ENCODE measurements around the gene CDK6. TPM values are rescaled to one million over a fixed set of nuclear protein-coding genes. Genes with fewer than 3 reads are reported as not detected.

The CDK6 gene
- total RNA-seq, 2 donors from 2014 or later, result 28.5 to 36.6 TPM

DNA sequence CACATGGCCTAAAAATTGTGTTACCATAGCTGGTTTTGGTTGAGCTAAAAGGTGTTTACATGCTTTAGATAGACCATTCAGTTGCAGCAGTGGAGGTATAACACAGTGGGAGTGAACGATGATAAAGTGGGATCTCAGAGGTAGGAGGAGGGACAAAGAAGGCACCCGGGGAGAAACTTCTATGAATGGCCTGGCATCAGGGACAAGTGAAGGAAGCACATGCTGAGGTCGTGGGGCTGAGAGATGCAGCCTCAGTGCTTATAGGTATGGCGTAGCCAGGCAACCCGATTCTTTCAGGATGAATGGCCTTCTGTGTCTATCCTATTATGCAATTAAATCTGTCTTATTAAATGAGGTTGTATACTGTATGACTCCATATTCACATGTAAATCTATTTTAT, 3.9 kb upstream of the CDK6 start:
- Histone ChIP-seq H3K9ac (ENCODE audit: extremely low read depth, low read length, poor library complexity, severe bottlenecking) (no peak overlapping the region), H3K27me3 (ENCODE audit: control insufficient read depth, insufficient read depth, low read length, poor library complexity, severe bottlenecking) (no peaks in the 10 kb centered on the region), H3K4me3 (ENCODE audit: low read length) (no peak overlapping the region), H3K27ac (ENCODE audit: low read depth, low read length) (no peak overlapping the region), H3K4me1 (ENCODE audit: control insufficient read depth, insufficient read depth, low read length) (peaks cover 7% of the 10 kb centered on the region), H3K9me3 (ENCODE audit: control insufficient read depth, low read length) (no peaks in the 10 kb centered on the region), H3K36me3 (ENCODE audit: control insufficient read depth, insufficient read depth, low read length) (no peaks in the 10 kb centered on the region)
- peaks cover 3% of the 10 kb centered on the region for H3K9me3 Mint-ChIP-seq
- peaks cover 10% of the 10 kb centered on the region for H3K27me3 Mint-ChIP-seq (ENCODE audit: insufficient read depth)
- no peak overlapping the region for H3K4me3 Mint-ChIP-seq
- no peak for DNase-seq
- whole genome bisulfite sequencing, 2 experiments (ENCODE audit: insufficient coverage in 1 of 2, insufficient read length in 1 of 2), result 45 to 56% methylated on average over 5 of the region's 5 CpGs
- H3K27ac Mint-ChIP-seq, result no peak overlapping the region
- TF ChIP-seq, protein P1, sequence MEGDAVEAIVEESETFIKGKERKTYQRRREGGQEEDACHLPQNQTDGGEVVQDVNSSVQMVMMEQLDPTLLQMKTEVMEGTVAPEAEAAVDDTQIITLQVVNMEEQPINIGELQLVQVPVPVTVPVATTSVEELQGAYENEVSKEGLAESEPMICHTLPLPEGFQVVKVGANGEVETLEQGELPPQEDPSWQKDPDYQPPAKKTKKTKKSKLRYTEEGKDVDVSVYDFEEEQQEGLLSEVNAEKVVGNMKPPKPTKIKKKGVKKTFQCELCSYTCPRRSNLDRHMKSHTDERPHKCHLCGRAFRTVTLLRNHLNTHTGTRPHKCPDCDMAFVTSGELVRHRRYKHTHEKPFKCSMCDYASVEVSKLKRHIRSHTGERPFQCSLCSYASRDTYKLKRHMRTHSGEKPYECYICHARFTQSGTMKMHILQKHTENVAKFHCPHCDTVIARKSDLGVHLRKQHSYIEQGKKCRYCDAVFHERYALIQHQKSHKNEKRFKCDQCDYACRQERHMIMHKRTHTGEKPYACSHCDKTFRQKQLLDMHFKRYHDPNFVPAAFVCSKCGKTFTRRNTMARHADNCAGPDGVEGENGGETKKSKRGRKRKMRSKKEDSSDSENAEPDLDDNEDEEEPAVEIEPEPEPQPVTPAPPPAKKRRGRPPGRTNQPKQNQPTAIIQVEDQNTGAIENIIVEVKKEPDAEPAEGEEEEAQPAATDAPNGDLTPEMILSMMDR (conservative IDR thresholded peaks at IDR 0.05), result no peak
- no peaks in the 10 kb centered on the region for H3K36me3 Mint-ChIP-seq (ENCODE audit: low read depth)
- H3K4me1 Mint-ChIP-seq, result peaks cover 11% of the 10 kb centered on the region

DNA sequence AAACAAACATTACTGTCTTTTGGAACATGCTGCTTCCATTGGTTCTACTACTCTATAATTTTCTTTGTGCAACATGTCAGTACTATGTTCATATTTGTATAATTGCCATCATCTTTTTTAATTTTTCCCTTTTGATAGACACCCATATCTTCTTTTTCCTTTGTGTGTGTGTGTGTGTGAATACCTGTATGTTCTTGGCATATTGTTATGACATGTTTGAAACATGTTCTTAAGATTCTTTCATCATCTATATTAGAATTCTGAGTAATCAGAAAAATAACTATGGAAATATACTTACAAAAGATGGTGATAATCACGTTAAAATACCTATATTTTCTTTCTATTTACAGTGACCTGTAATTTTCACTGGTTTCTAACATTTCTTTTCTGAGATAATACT, 3.5 kb upstream of the CDK6 start:
- Histone ChIP-seq H3K4me3 (ENCODE audit: low read length) (no peak overlapping the region), H3K27me3 (ENCODE audit: control insufficient read depth, insufficient read depth, low read length, poor library complexity, severe bottlenecking) (no peaks in the 10 kb centered on the region), H3K36me3 (ENCODE audit: control insufficient read depth, insufficient read depth, low read length) (no peaks in the 10 kb centered on the region), H3K9me3 (ENCODE audit: control insufficient read depth, low read length) (no peaks in the 10 kb centered on the region), H3K4me1 (ENCODE audit: control insufficient read depth, insufficient read depth, low read length) (peaks cover 7% of the 10 kb centered on the region), H3K9ac (ENCODE audit: extremely low read depth, low read length, poor library complexity, severe bottlenecking) (no peak overlapping the region), H3K27ac (ENCODE audit: low read depth, low read length) (no peak overlapping the region)
- TF ChIP-seq, protein P1 (conservative IDR thresholded peaks at IDR 0.05), result no peak
- no peak overlapping the region for H3K4me3 Mint-ChIP-seq
- H3K27me3 Mint-ChIP-seq (ENCODE audit: insufficient read depth), result peaks cover 10% of the 10 kb centered on the region
- H3K27ac Mint-ChIP-seq, result no peak overlapping the region
- no peak for DNase-seq
- 71% methylated on average over 1 of the region's 1 CpG; no CpG with 5 or more reads in 1 of the 2 experiments for WGBS, 2 experiments (ENCODE audit: insufficient coverage in 1 of 2, insufficient read length in 1 of 2)
- peaks cover 11% of the 10 kb centered on the region for H3K4me1 Mint-ChIP-seq
- no peaks in the 10 kb centered on the region for H3K36me3 Mint-ChIP-seq (ENCODE audit: low read depth)
- peaks cover 3% of the 10 kb centered on the region for H3K9me3 Mint-ChIP-seq

DNA sequence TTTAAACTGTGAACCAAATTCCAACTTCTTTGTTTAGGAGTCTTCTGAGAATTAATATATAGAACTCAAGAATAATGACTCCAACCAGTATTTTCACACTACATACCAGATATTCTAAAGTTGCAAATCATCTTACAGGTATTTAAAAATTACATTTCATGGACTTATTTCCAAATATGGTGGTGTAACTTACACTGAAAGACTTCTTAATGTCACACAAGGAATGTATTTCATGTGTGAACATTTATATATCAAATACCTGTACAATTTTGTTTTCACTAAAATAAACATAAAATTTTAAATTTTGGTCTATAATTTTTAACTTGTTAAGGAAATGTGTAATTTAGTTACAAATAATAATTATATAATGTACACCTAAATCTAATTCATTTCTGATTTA, 2.6 kb upstream of the CDK6 start:
- no peaks in the 10 kb centered on the region for H3K36me3 ChIP-seq (ENCODE audit: control insufficient read depth, insufficient read depth, low read length)
- Mint-ChIP-seq H3K27ac (no peak overlapping the region), H3K4me1 (peaks cover 11% of the 10 kb centered on the region), H3K4me3 (no peak overlapping the region), H3K36me3 (ENCODE audit: low read depth) (no peaks in the 10 kb centered on the region), H3K27me3 (ENCODE audit: insufficient read depth) (peaks cover 10% of the 10 kb centered on the region), H3K9me3 (peaks cover 3% of the 10 kb centered on the region)
- H3K9me3 ChIP-seq (ENCODE audit: control insufficient read depth, low read length), result no peaks in the 10 kb centered on the region
- H3K4me3 ChIP-seq (ENCODE audit: low read length), result no peak overlapping the region
- H3K27me3 ChIP-seq (ENCODE audit: control insufficient read depth, insufficient read depth, low read length, poor library complexity, severe bottlenecking), result no peaks in the 10 kb centered on the region
- no peak overlapping the region for H3K9ac ChIP-seq (ENCODE audit: extremely low read depth, low read length, poor library complexity, severe bottlenecking)
- no peak for DNase-seq
- no peak overlapping the region for H3K27ac ChIP-seq (ENCODE audit: low read depth, low read length)
- H3K4me1 ChIP-seq (ENCODE audit: control insufficient read depth, insufficient read depth, low read length), result peaks cover 7% of the 10 kb centered on the region
- TF ChIP-seq, protein P1 (conservative IDR thresholded peaks at IDR 0.05), result no peak
